Measurements from ENCODE around the gene HTRA2. TPM values are rescaled to one million over a fixed set of nuclear protein-coding genes. Genes with fewer than 3 reads are reported as not detected.
A peak's percentile ranks its signal among the peaks of the same experiment; 100 is the strongest.

HTRA2 gene
- total and polyA plus RNA-seq, 4 donors: 27.4 to 46.9 (median 33.7) TPM

DNA sequence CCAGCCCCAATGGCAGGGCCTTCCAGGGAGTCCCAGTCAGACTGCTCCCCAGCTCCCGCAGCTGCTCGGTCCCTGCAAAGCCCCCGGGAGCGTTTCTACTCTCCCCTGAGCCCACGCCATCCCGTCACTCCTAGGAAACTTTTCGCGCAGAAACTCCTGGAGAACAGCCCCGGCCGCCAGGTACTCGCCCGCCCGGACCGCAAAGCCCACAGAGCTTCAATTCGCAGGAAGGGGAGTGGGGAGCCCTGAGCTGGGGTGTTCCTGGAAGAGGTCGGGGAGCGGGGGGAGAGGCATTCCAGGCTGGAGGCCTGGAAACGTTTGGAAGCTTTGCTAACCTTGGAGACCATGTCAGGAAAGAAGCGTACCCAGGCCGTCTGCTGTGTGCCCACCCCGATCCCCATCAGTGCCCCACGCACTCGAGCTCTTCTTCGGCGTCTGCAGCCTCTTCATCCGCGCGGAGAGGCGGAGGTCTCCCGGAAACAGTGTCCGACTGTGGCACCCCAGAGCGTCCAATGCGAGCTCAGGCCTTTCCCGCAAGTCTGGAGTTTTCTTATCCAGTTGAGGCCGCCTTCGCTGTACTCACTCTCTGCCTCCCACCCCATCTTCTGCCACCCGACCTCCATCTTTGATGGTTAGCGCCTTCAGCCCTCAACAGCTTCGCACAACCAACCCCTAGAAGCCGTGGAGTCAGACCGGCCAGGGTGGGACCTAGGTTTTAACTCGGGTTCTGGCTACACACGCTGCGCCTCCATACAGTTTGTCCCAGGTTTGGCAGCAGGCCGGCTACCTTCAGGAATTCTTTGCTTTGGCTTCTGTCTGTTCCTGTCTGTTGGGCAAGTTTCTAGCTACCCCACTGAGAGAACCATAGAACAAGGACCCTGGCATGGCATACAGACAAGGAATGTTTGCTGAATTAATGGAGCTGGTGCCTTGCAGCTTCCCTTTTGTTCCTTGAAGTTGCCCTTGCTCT lies 25.9 kb upstream of the HTRA2 start:
- no peak for DNase-seq
- Histone ChIP-seq H3K27ac (ENCODE audit: low read depth in 1 of 2, low read length in 2 of 2) (no peak overlapping the region), H3K36me3 (ENCODE audit: control insufficient read depth in 1 of 2, insufficient read depth in 2 of 2, low read length in 1 of 2) (peaks cover 0 to 1% of the 10 kb centered on the region in 2 donors), H3K9me3 (ENCODE audit: control insufficient read depth, low read length) (no peaks in the 10 kb centered on the region), H3K27me3 (ENCODE audit: control insufficient read depth in 1 of 2, insufficient read depth in 2 of 2, low read length in 1 of 2) (no peaks in the 10 kb centered on the region), H3K4me1 (ENCODE audit: control insufficient read depth in 1 of 2, insufficient read depth in 2 of 2, low read length in 2 of 2) (no peaks in the 10 kb centered on the region), H3K4me3 (ENCODE audit: low read length in 2 of 2) (no peak overlapping the region)
- ATAC-seq (ENCODE audit: low FRiP score): no peak
- intact Hi-C loops (cut with DNase I): no loop called here
- 72% methylated on average over 45 of the region's 45 CpGs for WGBS, 2 donors

DNA sequence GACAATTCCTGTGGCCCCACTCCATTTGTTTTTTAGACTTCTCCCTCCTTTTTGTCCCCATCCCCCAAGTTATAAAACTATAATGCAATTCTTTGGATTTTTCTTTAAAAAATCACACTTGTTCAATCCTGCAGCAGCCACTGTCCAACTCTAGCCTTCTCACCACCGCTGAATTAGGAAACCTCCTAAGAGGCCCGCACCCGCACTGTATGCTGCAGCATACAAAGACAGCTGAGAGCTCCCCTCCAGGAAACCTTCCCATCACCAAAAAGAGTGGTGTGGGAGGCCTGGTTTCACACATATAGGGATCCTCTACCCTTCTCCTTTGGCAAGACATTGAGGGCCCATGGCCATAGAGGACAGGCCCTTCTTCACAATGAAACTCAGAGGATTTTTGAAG lies 25.1 kb upstream of the HTRA2 start:
- H3K36me3 ChIP-seq (ENCODE audit: control insufficient read depth in 1 of 2, insufficient read depth in 2 of 2, low read length in 1 of 2): peaks cover 0 to 1% of the 10 kb centered on the region in 2 donors
- no peak for DNase-seq
- H3K27me3 ChIP-seq (ENCODE audit: control insufficient read depth in 1 of 2, insufficient read depth in 2 of 2, low read length in 1 of 2): no peaks in the 10 kb centered on the region
- WGBS, 2 donors: 93 to 96% methylated on average over 3 of the region's 3 CpGs
- no peak overlapping the region for H3K27ac ChIP-seq (ENCODE audit: low read depth in 1 of 2, low read length in 2 of 2)
- no peak for ATAC-seq (ENCODE audit: low FRiP score)
- no peak overlapping the region for H3K4me3 ChIP-seq (ENCODE audit: low read length in 2 of 2)
- no peaks in the 10 kb centered on the region for H3K4me1 ChIP-seq (ENCODE audit: control insufficient read depth in 1 of 2, insufficient read depth in 2 of 2, low read length in 2 of 2)
- intact Hi-C loops (cut with DNase I): no loop called here
- no peaks in the 10 kb centered on the region for H3K9me3 ChIP-seq (ENCODE audit: control insufficient read depth, low read length)

DNA sequence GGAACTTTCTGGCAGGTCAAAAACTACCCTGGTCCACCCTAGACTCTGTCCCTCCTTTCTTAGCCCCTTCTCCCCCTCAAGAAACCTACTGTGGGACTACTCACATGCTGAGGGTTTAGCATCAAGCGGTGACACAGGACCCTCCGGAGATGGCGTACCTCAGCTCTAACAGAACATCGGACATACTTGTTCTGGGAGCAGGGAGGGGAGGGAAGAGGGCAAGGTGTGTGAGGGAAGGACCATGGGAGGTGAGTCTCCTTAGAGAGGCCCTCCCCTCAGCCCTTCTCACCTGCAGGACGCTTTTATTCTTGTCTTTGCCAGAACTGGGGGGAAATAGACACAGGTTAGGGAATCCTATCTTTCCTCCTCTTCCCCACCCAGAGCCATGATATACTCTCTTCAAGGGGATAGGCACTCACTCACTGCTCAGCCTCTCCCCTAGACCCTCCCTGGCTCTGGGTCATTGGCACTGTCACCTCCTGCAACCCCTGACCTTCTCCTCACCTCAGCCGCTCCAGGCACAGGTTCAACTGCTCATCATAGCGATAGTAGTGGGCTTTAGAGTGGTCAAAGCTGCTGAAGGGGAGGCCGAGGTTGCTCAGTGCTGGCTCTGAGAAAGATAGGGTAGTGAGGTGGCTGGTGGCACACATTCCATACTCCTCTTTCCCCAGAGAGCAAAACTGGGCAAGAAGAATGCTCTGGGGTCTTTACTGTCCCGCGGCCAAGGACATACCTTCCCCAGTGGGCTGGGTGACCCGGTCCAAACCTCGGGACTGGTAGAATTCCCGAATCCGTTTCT lies 24.1 kb upstream of the HTRA2 start:
- Histone ChIP-seq H3K27ac (ENCODE audit: low read depth in 1 of 2, low read length in 2 of 2) (no peak overlapping the region), H3K4me1 (ENCODE audit: control insufficient read depth in 1 of 2, insufficient read depth in 2 of 2, low read length in 2 of 2) (no peaks in the 10 kb centered on the region), H3K9me3 (ENCODE audit: control insufficient read depth, low read length) (no peaks in the 10 kb centered on the region), H3K4me3 (ENCODE audit: low read length in 2 of 2) (no peak overlapping the region), H3K36me3 (ENCODE audit: control insufficient read depth in 1 of 2, insufficient read depth in 2 of 2, low read length in 1 of 2) (peaks cover 0 to 1% of the 10 kb centered on the region in 2 donors), H3K27me3 (ENCODE audit: control insufficient read depth in 1 of 2, insufficient read depth in 2 of 2, low read length in 1 of 2) (no peaks in the 10 kb centered on the region)
- ATAC-seq (ENCODE audit: low FRiP score) (no peak), DNase-seq (no peak)
- WGBS, 2 donors: 96% methylated on average over 14 of the region's 14 CpGs
- intact Hi-C loops (cut with DNase I): loop anchor here in 1 of 2 donors (2.0 kb wide), 1 partner anchor 23 kb away; the partner anchor contains the start of genes AUP1 and HTRA2

DNA sequence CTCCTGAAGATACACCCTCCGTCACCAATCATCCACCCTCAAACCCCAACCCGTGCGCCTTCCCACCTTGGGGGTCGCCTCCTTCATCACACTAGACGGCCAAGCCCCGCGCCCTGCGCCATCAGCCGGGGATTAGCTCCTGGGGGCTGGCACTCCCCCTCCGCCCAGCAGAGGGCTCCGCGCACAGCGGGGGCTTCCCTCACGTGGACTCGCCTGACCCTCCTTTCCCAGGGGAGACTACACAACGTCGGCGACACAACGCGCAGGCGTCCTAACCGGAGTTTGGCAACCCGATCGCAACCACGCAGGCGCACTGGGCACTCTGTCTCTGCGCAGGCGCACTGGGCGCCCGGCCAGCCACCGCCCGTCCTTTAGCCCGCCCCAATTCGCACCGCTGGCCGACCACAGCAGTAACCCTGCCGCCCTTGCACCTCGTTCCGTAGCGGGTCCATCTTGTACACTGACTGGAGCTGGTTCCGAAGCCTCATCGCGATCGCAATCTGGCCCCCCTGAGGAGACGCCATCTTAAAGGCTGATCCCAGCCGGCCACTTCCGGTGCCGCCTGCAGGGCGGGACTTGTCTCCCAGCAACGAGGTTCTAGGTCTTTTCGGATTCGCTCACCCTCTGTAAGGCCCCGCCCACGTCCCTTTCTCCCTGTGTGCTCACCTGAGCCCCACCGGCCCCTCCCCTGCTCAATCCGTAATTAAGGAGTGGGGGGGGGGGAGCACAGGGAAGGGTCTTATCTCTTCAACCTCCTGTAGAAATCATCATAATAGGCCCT lies 22.4 kb upstream of the HTRA2 start, which contains the start of gene PCGF1:
Gene PCGF1 (minus strand): TSS at position 551 of the 781 bp plus-strand sequence. CDS start 27 bp downstream, at position 524.
- H3K4me1 ChIP-seq (ENCODE audit: control insufficient read depth in 1 of 2, insufficient read depth in 2 of 2, low read length in 2 of 2): no peaks in the 10 kb centered on the region
- peaks cover 0 to 1% of the 10 kb centered on the region in 2 donors for H3K36me3 ChIP-seq (ENCODE audit: control insufficient read depth in 1 of 2, insufficient read depth in 2 of 2, low read length in 1 of 2)
- H3K27ac ChIP-seq (ENCODE audit: low read depth in 1 of 2, low read length in 2 of 2): peak within 1 kb of the TSS in 1 of 2 donors; percentile 79
- 1% methylated on average over 56 of the region's 56 CpGs for WGBS, 2 donors
- DNase-seq: peak; percentile 99 to 100
- intact Hi-C loops (cut with DNase I): loop anchor here in 1 of 2 donors (2.0 kb wide), 1 partner anchor 21 kb away; the partner anchor contains the start of genes AUP1 and HTRA2
- H3K27me3 ChIP-seq (ENCODE audit: control insufficient read depth in 1 of 2, insufficient read depth in 2 of 2, low read length in 1 of 2): no peaks in the 10 kb centered on the region
- peak within 1 kb of the TSS; percentile 16 to 51 for H3K4me3 ChIP-seq (ENCODE audit: low read length in 2 of 2)
- H3K9me3 ChIP-seq (ENCODE audit: control insufficient read depth, low read length): no peaks in the 10 kb centered on the region
- ATAC-seq (ENCODE audit: low FRiP score): peak; percentile 96

DNA sequence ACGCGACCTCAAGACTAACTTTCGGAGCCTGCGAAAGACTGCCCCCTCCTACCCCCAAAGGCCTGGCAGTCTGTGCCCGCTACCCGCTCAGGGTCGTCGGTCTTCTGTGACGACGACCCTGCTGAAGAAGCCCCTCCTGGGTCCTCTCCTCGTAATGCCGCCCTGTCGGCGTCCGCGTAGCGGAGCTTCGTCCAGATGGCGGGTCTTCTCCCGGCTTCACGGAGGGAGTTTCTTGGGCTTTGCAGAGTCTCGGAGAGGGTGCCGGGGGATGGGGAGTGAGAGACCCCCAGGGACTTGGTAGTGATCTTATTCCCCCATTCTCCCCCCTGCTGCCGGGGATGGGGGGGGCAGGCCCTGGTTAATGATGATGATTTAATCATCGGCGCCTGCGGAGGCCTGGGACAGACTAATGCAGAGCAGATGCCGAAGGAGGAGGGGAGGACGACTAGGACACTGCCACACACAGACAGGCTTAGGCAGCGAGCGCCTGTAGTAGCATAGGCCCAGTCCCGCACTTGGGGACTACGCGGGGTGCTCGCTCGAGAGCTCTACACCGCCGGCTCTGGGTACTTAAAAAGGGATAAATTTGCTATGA lies 21.7 kb upstream of the HTRA2 start:
- Histone ChIP-seq H3K4me1 (ENCODE audit: control insufficient read depth in 1 of 2, insufficient read depth in 2 of 2, low read length in 2 of 2) (no peaks in the 10 kb centered on the region), H3K9me3 (ENCODE audit: control insufficient read depth, low read length) (no peaks in the 10 kb centered on the region), H3K27ac (ENCODE audit: low read depth in 1 of 2, low read length in 2 of 2) (peak overlapping the region in 1 of 2 donors; percentile 23), H3K36me3 (ENCODE audit: control insufficient read depth in 1 of 2, insufficient read depth in 2 of 2, low read length in 1 of 2) (peaks cover 0 to 1% of the 10 kb centered on the region in 2 donors), H3K27me3 (ENCODE audit: control insufficient read depth in 1 of 2, insufficient read depth in 2 of 2, low read length in 1 of 2) (no peaks in the 10 kb centered on the region), H3K4me3 (ENCODE audit: low read length in 2 of 2) (peak overlapping the region; percentile 15 to 51)
- ATAC-seq (ENCODE audit: low FRiP score) (no peak), DNase-seq (no peak)
- WGBS, 2 donors: 17 to 18% methylated on average over 38 of the region's 38 CpGs
- intact Hi-C loops (cut with DNase I): loop anchor here in 1 of 2 donors (2.0 kb wide), 1 partner anchor 21 kb away; the partner anchor contains the start of genes AUP1 and HTRA2

DNA sequence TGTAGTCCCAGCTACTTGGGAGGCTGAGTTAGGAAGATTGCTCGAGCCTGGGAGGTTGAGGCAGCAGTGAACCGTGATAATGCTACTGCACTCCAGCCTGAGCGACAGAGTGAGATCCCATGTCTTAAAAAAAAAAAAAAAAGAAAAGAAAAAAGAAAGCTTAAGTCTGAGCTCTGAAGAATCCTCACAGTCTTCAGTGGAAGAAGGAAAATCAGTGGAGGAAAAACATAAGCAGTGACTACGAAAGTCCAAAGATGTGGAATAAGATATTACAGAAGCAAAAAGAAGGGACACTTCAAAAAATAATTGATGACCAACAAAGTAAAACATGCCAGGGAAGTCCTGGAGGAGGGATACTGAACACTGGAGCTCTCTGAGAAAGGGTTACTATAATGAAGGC lies 19.5 kb upstream of the HTRA2 start:
- no peaks in the 10 kb centered on the region for H3K27me3 ChIP-seq (ENCODE audit: control insufficient read depth in 1 of 2, insufficient read depth in 2 of 2, low read length in 1 of 2)
- no peaks in the 10 kb centered on the region for H3K9me3 ChIP-seq (ENCODE audit: control insufficient read depth, low read length)
- DNase-seq: no peak
- H3K4me1 ChIP-seq (ENCODE audit: control insufficient read depth in 1 of 2, insufficient read depth in 2 of 2, low read length in 2 of 2): no peaks in the 10 kb centered on the region
- WGBS, 2 donors: 74 to 78% methylated on average over 4 of the region's 4 CpGs
- intact Hi-C loops (cut with DNase I): no loop called here
- ATAC-seq (ENCODE audit: low FRiP score): no peak
- no peak overlapping the region for H3K27ac ChIP-seq (ENCODE audit: low read depth in 1 of 2, low read length in 2 of 2)
- H3K4me3 ChIP-seq (ENCODE audit: low read length in 2 of 2): no peak overlapping the region
- peaks cover 0 to 1% of the 10 kb centered on the region in 2 donors for H3K36me3 ChIP-seq (ENCODE audit: control insufficient read depth in 1 of 2, insufficient read depth in 2 of 2, low read length in 1 of 2)

DNA sequence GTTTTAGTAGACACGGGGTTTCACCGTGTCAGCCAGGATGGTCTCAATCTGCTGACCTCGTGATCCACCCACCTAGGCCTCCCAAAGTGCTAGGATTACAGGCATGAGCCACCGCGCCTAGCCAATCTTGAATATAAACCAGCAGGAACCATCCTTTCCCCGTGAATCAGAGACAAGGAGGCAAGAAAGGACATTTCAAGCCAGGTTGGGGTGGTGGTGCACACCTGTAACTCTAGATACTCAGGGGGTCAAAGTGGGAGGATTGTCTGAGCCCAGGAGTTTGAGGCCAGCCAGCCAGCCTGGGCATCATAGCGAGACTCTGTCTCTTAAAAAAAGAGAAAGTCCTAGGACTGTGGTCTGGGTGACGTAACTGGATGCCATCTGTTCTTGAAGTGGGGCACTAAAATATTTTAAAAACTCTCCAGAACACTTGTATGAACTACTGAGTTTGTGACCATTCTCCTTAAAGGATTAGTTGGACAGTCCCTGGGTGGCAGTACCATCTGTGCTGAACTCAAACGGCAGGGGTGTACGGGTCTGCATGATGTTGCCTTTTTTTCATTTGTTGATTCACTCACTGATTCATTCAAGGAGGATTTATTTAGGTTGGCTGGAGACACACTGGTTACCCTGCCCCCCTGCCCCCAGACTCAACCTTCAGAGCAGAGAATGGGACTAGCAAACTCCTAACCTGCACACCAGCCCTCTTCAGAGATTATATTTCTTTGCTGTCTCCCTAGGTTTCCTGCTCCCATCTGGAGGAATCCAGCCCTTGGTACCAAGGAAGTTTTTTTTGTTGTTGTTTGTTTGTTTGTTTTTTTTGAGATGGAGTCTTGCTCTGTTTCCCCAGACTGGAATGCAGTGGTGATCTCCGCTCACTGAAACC lies 18.4 kb upstream of the HTRA2 start:
- Histone ChIP-seq H3K9me3 (ENCODE audit: control insufficient read depth, low read length) (no peaks in the 10 kb centered on the region), H3K4me3 (ENCODE audit: low read length in 2 of 2) (no peak overlapping the region), H3K36me3 (ENCODE audit: control insufficient read depth in 1 of 2, insufficient read depth in 2 of 2, low read length in 1 of 2) (no peaks in the 10 kb centered on the region), H3K27ac (ENCODE audit: low read depth in 1 of 2, low read length in 2 of 2) (no peak overlapping the region), H3K27me3 (ENCODE audit: control insufficient read depth in 1 of 2, insufficient read depth in 2 of 2, low read length in 1 of 2) (no peaks in the 10 kb centered on the region), H3K4me1 (ENCODE audit: control insufficient read depth in 1 of 2, insufficient read depth in 2 of 2, low read length in 2 of 2) (no peaks in the 10 kb centered on the region)
- DNase-seq (no peak), ATAC-seq (ENCODE audit: low FRiP score) (no peak)
- intact Hi-C loops (cut with DNase I): no loop called here
- WGBS, 2 donors: 28 to 37% methylated on average over 11 of the region's 11 CpGs
